NCI-H2081 treated with DMSO at 0.1 percent for 48 hours (cell line): ENCODE data around the gene ZNF496.
"Not testable (repeated sequence)": the region's sequence is repeated elsewhere in the genome, so short reads cannot be mapped to it uniquely, and the experiment has no call there.

Source experiments
- DNase-seq: peaks from one replicate; lab custom pipeline; 2025; lab: John Stamatoyannopoulos, UW

Gene ZNF496

GRCh38 chr1:247331525-247332214, at the start of gene ZNF496:
Gene ZNF496, minus strand, starts transcription at chr1:247331867. Its CDS starts 2,289 bp downstream, at chr1:247329578.
- peak; percentile 5 for DNase-seq

- no peak for DNase-seq
Observed at GRCh38 chr1:247378334-247379073, 46.8 kb upstream of the ZNF496 start.

- DNase-seq = not testable (repeated sequence)
Observed at GRCh38 chr1:247377656-247378055, 46.0 kb upstream of the ZNF496 start.

- no peak for DNase-seq
Observed at GRCh38 chr1:247376659-247377058, 45.0 kb upstream of the ZNF496 start.

GRCh38 chr1:247375747-247376146, 44.1 kb upstream of the ZNF496 start:
- peak; percentile 0 for DNase-seq

GRCh38 chr1:247374651-247375334, 43.1 kb upstream of the ZNF496 start:
- not testable (repeated sequence) for DNase-seq

- no peak for DNase-seq
Observed at GRCh38 chr1:247373721-247374141, 42.1 kb upstream of the ZNF496 start.

- DNase-seq = no peak
Observed at GRCh38 chr1:247371801-247372259, 40.2 kb upstream of the ZNF496 start.

GRCh38 chr1:247370786-247371732, 39.4 kb upstream of the ZNF496 start:
- no peak for DNase-seq

- DNase-seq = no peak
Observed at GRCh38 chr1:247368490-247369145, 37.0 kb upstream of the ZNF496 start.

- no peak for DNase-seq
Observed at GRCh38 chr1:247367786-247368422, 36.2 kb upstream of the ZNF496 start.

GRCh38 chr1:247366926-247367645, 35.4 kb upstream of the ZNF496 start:
- DNase-seq = no peak

- not testable (repeated sequence) for DNase-seq
Observed at GRCh38 chr1:247366345-247366744, 34.7 kb upstream of the ZNF496 start.

GRCh38 chr1:247365023-247365422, 33.4 kb upstream of the ZNF496 start:
- DNase-seq = no peak

GRCh38 chr1:247363000-247363399, 31.3 kb upstream of the ZNF496 start:
- not testable (repeated sequence) for DNase-seq

GRCh38 chr1:247362153-247362552, 30.5 kb upstream of the ZNF496 start:
- DNase-seq = no peak

GRCh38 chr1:247360991-247361731, 29.5 kb upstream of the ZNF496 start:
- DNase-seq = no peak

GRCh38 chr1:247360116-247360898, 28.6 kb upstream of the ZNF496 start:
- DNase-seq = no peak
